IMR-90 (cell line): Measurements from ENCODE around the gene MECR.

Experiments
- MXI1 ChIP-seq: IDR thresholded peaks from 2 replicates; pipeline ENCODE4 v1.6.1; 2012; ENCODE audit warnings: low read depth, mild to moderate bottlenecking, low read length, moderate library complexity, borderline replicate concordance
- NFE2L2 ChIP-seq: fragments of 150-350 bp; IDR thresholded peaks from 2 replicates; pipeline ENCODE4 v1.6.1; 2016; ENCODE audit warnings: low read depth, mild to moderate bottlenecking, low read length
- POLR2A ChIP-seq: IDR thresholded peaks from 2 replicates; pipeline ENCODE4 v1.6.1; 2012; ENCODE audit warnings: mild to moderate bottlenecking, low read depth, low read length
- RAD21 ChIP-seq: IDR thresholded peaks from 2 replicates; pipeline ENCODE4 v1.6.1; 2012; ENCODE audit warnings: low read length, improper control_type of control experiment
- TF ChIP-seq, protein P1 (sequence below): conservative IDR thresholded peaks from 2 replicates; pipeline ENCODE4 v1.5.1; 2012; ENCODE audit warnings: mild to moderate bottlenecking, low read depth, low read length, improper control_type of control experiment

DNA sequence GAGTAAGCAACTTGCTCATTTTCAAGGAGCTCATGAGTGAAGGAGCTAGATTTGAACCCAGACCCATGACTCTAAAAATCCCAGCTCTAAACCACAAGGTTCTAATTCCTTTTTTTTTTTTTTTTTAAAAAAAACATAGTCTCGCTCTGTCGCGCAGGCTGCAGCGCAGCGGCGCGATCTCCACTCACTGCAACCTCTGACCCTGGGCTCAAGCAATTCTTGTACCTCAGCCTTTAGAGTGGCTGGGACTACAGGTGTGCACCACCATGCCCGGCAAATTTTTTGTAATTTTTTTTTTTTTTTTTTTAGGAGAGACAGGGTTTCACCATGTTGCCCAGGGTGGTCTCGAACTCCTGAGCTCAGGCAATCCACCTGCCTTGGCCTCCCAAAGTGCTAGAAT lies 62.8 kb downstream of the MECR start:
- TF ChIP-seq POLR2A (no peak), RAD21 (no peak), MXI1 (no peak), NFE2L2 (no peak)
- TF ChIP-seq, protein P1, sequence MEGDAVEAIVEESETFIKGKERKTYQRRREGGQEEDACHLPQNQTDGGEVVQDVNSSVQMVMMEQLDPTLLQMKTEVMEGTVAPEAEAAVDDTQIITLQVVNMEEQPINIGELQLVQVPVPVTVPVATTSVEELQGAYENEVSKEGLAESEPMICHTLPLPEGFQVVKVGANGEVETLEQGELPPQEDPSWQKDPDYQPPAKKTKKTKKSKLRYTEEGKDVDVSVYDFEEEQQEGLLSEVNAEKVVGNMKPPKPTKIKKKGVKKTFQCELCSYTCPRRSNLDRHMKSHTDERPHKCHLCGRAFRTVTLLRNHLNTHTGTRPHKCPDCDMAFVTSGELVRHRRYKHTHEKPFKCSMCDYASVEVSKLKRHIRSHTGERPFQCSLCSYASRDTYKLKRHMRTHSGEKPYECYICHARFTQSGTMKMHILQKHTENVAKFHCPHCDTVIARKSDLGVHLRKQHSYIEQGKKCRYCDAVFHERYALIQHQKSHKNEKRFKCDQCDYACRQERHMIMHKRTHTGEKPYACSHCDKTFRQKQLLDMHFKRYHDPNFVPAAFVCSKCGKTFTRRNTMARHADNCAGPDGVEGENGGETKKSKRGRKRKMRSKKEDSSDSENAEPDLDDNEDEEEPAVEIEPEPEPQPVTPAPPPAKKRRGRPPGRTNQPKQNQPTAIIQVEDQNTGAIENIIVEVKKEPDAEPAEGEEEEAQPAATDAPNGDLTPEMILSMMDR: no peak
